Upper lobe of right lung (tissue), 1 donor: ENCODE results near the gene LEF1. TPM values are rescaled to one million over a fixed set of nuclear protein-coding genes. Genes with fewer than 3 reads are reported as not detected.

Experiments used
- ATAC-seq: fragments of 200-7000 bp; cut with Tn5 transposase; one replicate; pipeline ENCODE4 v1.9.1; 2020; ENCODE audit warnings: mild to moderate bottlenecking, moderate library complexity
- DNase-seq: peaks from one replicate; pipeline ENCODE4 v3.0.0-alpha.2; 2020
- H3K27ac ChIP-seq: fragments of 200-600 bp; one replicate; pipeline ENCODE4 v1.8.0; 2022
- H3K27me3 ChIP-seq: fragments of 200-600 bp; one replicate; pipeline ENCODE4 v1.8.0; 2022; ENCODE audit warnings: mild to moderate bottlenecking
- H3K36me3 ChIP-seq: fragments of 200-600 bp; one replicate; pipeline ENCODE4 v1.8.0; 2022
- H3K4me1 ChIP-seq: fragments of 200-600 bp; one replicate; pipeline ENCODE4 v1.8.0; 2022
- H3K4me3 ChIP-seq: fragments of 200-600 bp; one replicate; pipeline ENCODE4 v1.8.0; 2022; ENCODE audit warnings: mild to moderate bottlenecking
- H3K9me3 ChIP-seq: fragments of 200-600 bp; one replicate; pipeline ENCODE4 v1.8.0; 2022
- intact Hi-C: fragments of 100-400 bp; cut with DNase I; formaldehyde crosslinking; loops from one replicate; pipeline ENCODE4 v1.11.0; 2022
- total RNA-seq: library from RNA; stranded (reverse); fragmentation: NEBNext Ultra II Directional; extraction: Animal tissue kit (Norgen Biotek cat#: 25700); gene quantifications from one replicate; pipeline ENCODE4 v1.2.1, GENCODE V29; 2021
- TF ChIP-seq, protein P1 (sequence below): fragments of 200-600 bp; IDR thresholded peaks from one replicate; pipeline ENCODE4 v1.8.0; 2022; ENCODE audit warnings: antibody characterized with exemption
- donor health status: DM: no; HTN: yes; CAD: no; lungs with severe emphysema.

Gene LEF1
- total RNA-seq, 1 donor from 2014 or later = 9.1 TPM

DNA sequence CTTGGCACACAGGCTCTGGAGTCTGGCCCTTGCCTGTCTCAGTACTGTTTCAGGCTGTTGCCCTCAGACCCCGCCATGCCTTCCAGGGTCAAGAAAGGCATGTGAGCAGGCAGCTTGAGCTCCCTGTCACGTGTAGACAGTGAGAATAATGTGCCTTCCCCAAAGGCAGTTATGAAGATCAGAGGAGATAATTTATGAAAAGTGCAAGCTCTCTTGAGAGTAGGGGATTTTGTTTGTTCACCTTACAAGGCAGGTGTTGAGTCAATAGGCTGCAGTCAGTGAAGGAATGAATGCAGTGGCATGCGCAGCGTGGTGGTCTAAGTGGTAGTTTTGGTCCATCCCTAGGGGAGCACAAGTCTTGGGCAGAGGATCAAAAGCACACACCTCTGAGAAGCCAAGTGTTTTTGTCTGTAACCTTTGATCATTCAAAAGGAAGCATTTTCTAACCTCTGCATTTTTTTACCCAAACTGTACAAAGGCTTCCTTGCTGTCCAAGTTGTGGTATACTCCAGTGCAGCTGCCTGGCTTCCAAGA, 164.7 kb downstream of the LEF1 start:
- intact Hi-C loops = no loop called here
- no peaks in the 10 kb centered on the region for H3K27me3 ChIP-seq
- no peak for DNase-seq
- H3K4me3 ChIP-seq = no peak overlapping the region
- H3K27ac ChIP-seq = no peak overlapping the region
- H3K9me3 ChIP-seq = no peaks in the 10 kb centered on the region
- H3K36me3 ChIP-seq = no peaks in the 10 kb centered on the region
- peak; percentile 53 for ATAC-seq
- no peaks in the 10 kb centered on the region for H3K4me1 ChIP-seq
- TF ChIP-seq, protein P1, sequence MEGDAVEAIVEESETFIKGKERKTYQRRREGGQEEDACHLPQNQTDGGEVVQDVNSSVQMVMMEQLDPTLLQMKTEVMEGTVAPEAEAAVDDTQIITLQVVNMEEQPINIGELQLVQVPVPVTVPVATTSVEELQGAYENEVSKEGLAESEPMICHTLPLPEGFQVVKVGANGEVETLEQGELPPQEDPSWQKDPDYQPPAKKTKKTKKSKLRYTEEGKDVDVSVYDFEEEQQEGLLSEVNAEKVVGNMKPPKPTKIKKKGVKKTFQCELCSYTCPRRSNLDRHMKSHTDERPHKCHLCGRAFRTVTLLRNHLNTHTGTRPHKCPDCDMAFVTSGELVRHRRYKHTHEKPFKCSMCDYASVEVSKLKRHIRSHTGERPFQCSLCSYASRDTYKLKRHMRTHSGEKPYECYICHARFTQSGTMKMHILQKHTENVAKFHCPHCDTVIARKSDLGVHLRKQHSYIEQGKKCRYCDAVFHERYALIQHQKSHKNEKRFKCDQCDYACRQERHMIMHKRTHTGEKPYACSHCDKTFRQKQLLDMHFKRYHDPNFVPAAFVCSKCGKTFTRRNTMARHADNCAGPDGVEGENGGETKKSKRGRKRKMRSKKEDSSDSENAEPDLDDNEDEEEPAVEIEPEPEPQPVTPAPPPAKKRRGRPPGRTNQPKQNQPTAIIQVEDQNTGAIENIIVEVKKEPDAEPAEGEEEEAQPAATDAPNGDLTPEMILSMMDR = no peak

- intact Hi-C loops = no loop called here
- H3K27me3 ChIP-seq = no peaks in the 10 kb centered on the region
- H3K4me3 ChIP-seq = no peak overlapping the region
- H3K4me1 ChIP-seq = peaks cover 11% of the 10 kb centered on the region
- no peaks in the 10 kb centered on the region for H3K9me3 ChIP-seq
- no peaks in the 10 kb centered on the region for H3K36me3 ChIP-seq
- TF ChIP-seq, protein P1 = no peak
- DNase-seq (no peak), ATAC-seq (no peak)
- H3K27ac ChIP-seq = no peak overlapping the region
Measured at GRCh38 chr4:108001540-108002135, 167.1 kb downstream of the LEF1 start.

- H3K27me3 ChIP-seq = no peaks in the 10 kb centered on the region
- intact Hi-C loops = no loop called here
- H3K36me3 ChIP-seq = no peaks in the 10 kb centered on the region
- H3K27ac ChIP-seq = no peak overlapping the region
- TF ChIP-seq, protein P1 = no peak
- no peaks in the 10 kb centered on the region for H3K9me3 ChIP-seq
- H3K4me1 ChIP-seq = peaks cover 11% of the 10 kb centered on the region
- DNase-seq = no peak
- no peak overlapping the region for H3K4me3 ChIP-seq
- peak; percentile 57 for ATAC-seq
Measured at GRCh38 chr4:107999932-108000539, 168.7 kb downstream of the LEF1 start.

GRCh38 chr4:107997794-107998193, 170.9 kb downstream of the LEF1 start:
- Histone ChIP-seq H3K4me3 (no peak overlapping the region), H3K27ac (peak overlapping the region; percentile 32), H3K27me3 (no peaks in the 10 kb centered on the region), H3K4me1 (peaks cover 23% of the 10 kb centered on the region), H3K36me3 (no peaks in the 10 kb centered on the region), H3K9me3 (no peaks in the 10 kb centered on the region)
- ATAC-seq = no peak
- intact Hi-C loops = no loop called here
- no peak for DNase-seq
- TF ChIP-seq, protein P1 = no peak

Other genes with a start within 250 kb of the LEF1 start
- gene CYP2U1, start 237.4 kb downstream of the LEF1 start, total RNA-seq = 9.0 TPM
- gene HADH, start 179.0 kb downstream of the LEF1 start, total RNA-seq = 37.9 TPM